KMS-11 (cell line): Measurements from ENCODE around the gene TNFAIP8L1.

Experiments used
- H2AFZ ChIP-seq: fragments of 200-600 bp; sonication (generic); 2 replicates; pipeline ENCODE4 v1.6.1; 2016; ENCODE audit warnings: antibody characterized with exemption, mixed run types, low read depth
- H3K27ac ChIP-seq: fragments of 200-600 bp; sonication (generic); 2 replicates; pipeline ENCODE4 v1.6.1; 2016; ENCODE audit warnings: mild to moderate bottlenecking, mixed run types
- H3K27me3 ChIP-seq: fragments of 200-600 bp; sonication (generic); 2 replicates; pipeline ENCODE4 v1.6.1; 2017; ENCODE audit warnings: mild to moderate bottlenecking, low read depth, mixed run types, moderate library complexity; ENCODE audit not compliant: insufficient read depth
- H3K36me3 ChIP-seq: fragments of 200-600 bp; sonication (generic); 2 replicates; pipeline ENCODE4 v1.6.1; 2017; ENCODE audit warnings: mild to moderate bottlenecking, mixed run types; ENCODE audit not compliant: insufficient read depth
- H3K4me1 ChIP-seq: fragments of 200-600 bp; sonication (generic); 2 replicates; pipeline ENCODE4 v1.6.1; 2016; ENCODE audit warnings: mild to moderate bottlenecking, low read depth, mixed run types; ENCODE audit not compliant: poor library complexity, severe bottlenecking
- H3K4me2 ChIP-seq: fragments of 200-600 bp; sonication (generic); 2 replicates; pipeline ENCODE4 v1.7.0; 2016; ENCODE audit warnings: mild to moderate bottlenecking, mixed run types
- H3K4me3 ChIP-seq: fragments of 200-600 bp; sonication (generic); IDR thresholded peaks from 2 replicates; pipeline ENCODE4 v1.6.1; 2017; ENCODE audit warnings: low read depth, low read length, mixed read lengths; ENCODE audit not compliant: insufficient read depth
- H3K79me2 ChIP-seq: fragments of 200-600 bp; sonication (generic); 2 replicates; pipeline ENCODE4 v1.6.1; 2016; ENCODE audit warnings: low read depth, mixed run types; ENCODE audit not compliant: insufficient read depth
- H3K9ac ChIP-seq: fragments of 200-600 bp; sonication (generic); 2 replicates; pipeline ENCODE4 v1.6.1; 2016; ENCODE audit warnings: mild to moderate bottlenecking, mixed run types
- H4K20me1 ChIP-seq: fragments of 200-600 bp; sonication (generic); 2 replicates; pipeline ENCODE4 v1.6.1; 2016; ENCODE audit warnings: mild to moderate bottlenecking, mixed run types; ENCODE audit not compliant: insufficient read depth
- CTCF ChIP-seq: fragments of 200-600 bp; sonication (generic); conservative IDR thresholded peaks from 2 replicates; pipeline ENCODE4 v1.6.1; 2017; ENCODE audit warnings: low read depth, mild to moderate bottlenecking, antibody characterized with exemption, low read length, moderate library complexity, mixed read lengths

Gene TNFAIP8L1

DNA sequence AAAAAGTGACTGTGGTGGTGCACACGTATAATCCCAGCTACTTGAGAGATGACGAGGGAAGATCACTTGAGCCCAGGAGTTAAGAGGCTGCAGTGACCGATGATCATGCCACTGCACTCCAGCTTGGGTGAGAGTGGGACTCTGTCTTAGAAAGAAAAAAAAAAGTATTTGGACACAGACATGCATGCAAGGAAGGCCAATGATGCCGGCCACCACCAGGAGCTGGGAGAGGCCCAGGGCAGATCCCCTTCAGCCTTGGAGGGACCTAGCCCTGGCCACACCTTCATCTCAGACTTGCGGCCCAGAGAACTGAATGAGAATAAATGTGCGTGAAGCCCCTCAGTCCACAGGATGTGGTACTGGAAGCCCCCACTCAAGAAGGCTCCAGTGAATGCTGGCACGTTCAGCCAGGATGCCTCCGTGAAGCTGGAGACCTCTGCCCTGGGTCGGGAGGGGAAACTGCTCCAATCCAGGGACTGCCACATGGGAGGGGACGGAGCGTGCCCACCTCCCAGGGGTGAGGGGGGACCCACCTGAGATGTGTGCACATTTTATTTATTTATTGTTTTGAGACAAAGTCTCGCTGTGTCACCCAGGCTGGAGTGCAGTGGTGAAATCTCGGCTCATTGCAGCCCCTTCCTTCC is 14.6 kb downstream of the TNFAIP8L1 start:
- Histone ChIP-seq H2AFZ (no peak overlapping the region), H3K36me3 (no peaks in the 10 kb centered on the region; the same call in 1 of the 2 replicates), H3K9ac (no peak overlapping the region), H4K20me1 (no peaks in the 10 kb centered on the region), H3K4me2 (no peak overlapping the region), H3K27ac (no peak overlapping the region), H3K27me3 (no peaks in the 10 kb centered on the region), H3K4me1 (peaks cover 10% of the 10 kb centered on the region), H3K79me2 (no peaks in the 10 kb centered on the region), H3K4me3 (no peak overlapping the region)
- TF ChIP-seq CTCF = no peak

GRCh38 chr19:4654437-4655361 is 15.4 kb downstream of the TNFAIP8L1 start:
- Histone ChIP-seq H3K27ac (no peak overlapping the region), H2AFZ (no peak overlapping the region), H3K27me3 (no peaks in the 10 kb centered on the region), H3K4me1 (peaks cover 10% of the 10 kb centered on the region), H4K20me1 (no peaks in the 10 kb centered on the region), H3K9ac (no peak overlapping the region), H3K36me3 (no peaks in the 10 kb centered on the region; the same call in 1 of the 2 replicates), H3K4me2 (no peak overlapping the region), H3K4me3 (no peak overlapping the region), H3K79me2 (no peaks in the 10 kb centered on the region)
- no peak for TF ChIP-seq CTCF

DNA sequence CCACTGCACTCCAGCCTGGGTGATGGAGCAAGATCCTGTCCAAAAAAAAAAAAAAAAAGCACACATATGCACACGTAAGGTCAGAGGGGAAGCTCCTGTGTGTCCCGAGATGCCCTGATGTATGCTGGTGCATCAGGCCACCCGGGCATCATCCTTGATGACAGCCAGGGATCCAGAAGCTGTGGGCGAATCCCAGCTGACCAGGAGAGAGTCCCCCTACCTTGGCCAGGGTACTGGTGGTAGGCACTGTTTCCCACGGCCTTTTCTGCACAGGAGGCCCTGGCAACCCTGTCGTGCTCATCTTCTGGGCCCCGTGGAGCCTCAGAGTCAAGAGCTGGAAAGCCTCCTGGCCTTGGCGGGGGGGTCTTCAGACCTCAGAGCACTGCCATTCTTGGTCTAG is 16.8 kb downstream of the TNFAIP8L1 start:
- no peaks in the 10 kb centered on the region for H4K20me1 ChIP-seq
- no peak overlapping the region for H3K4me3 ChIP-seq
- H3K27ac ChIP-seq = no peak overlapping the region
- TF ChIP-seq CTCF = no peak
- H3K9ac ChIP-seq = no peak overlapping the region
- no peaks in the 10 kb centered on the region for H3K27me3 ChIP-seq
- H2AFZ ChIP-seq = no peak overlapping the region
- peaks cover 13% of the 10 kb centered on the region for H3K4me1 ChIP-seq
- no peaks in the 10 kb centered on the region; the same call in 1 of the 2 replicates for H3K36me3 ChIP-seq
- H3K4me2 ChIP-seq = no peak overlapping the region
- H3K79me2 ChIP-seq = no peaks in the 10 kb centered on the region

DNA sequence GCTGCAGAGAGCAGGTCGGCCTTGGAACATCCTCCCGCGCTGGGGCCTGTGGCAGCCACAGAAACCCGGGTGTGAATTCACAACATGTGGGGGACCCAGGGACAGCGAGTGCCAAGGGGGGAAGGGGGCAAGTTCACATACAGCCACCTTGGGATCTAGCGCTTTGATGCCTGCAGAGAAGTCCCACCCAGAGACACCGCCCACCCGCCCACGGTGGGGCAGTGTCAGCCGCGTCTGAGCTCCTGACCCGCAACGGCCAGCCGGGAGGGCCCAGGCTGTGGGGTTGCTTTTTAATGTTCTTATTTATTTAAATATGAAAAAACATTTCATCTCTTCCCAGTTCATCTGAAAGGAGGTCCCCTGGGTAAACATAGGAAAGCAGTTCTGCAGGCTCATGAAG is 17.9 kb downstream of the TNFAIP8L1 start:
- H3K9ac ChIP-seq = no peak overlapping the region
- no peaks in the 10 kb centered on the region for H3K79me2 ChIP-seq
- no peak overlapping the region for H3K4me3 ChIP-seq
- H3K27ac ChIP-seq = no peak overlapping the region
- no peak for TF ChIP-seq CTCF
- no peak overlapping the region for H2AFZ ChIP-seq
- H3K4me2 ChIP-seq = no peak overlapping the region
- H3K4me1 ChIP-seq = peaks cover 15% of the 10 kb centered on the region
- no peaks in the 10 kb centered on the region; the same call in 1 of the 2 replicates for H3K36me3 ChIP-seq
- no peaks in the 10 kb centered on the region for H4K20me1 ChIP-seq
- no peaks in the 10 kb centered on the region for H3K27me3 ChIP-seq
